ENCODE results near the gene CPHXL. TPM values are rescaled to one million over a fixed set of nuclear protein-coding genes. Genes with fewer than 3 reads are reported as not detected.
A peak's percentile ranks its signal among the peaks of the same experiment; 100 is the strongest.

CPHXL gene
- total RNA-seq = not detected
- polyA plus RNA-seq (ENCODE audit: insufficient read depth in 1 of 8, insufficient read length in 8 of 8, low replicate concordance in 1 of 8) = not detected
- long read RNA-seq, donor 1 = 0 reads
- long read RNA-seq, donor 2 = 0 reads
- long read RNA-seq, donor 3 = 0 reads
- long read RNA-seq, donor 4 = 0 reads
- long read RNA-seq, donor 5 = 0 reads
- long read RNA-seq, donor 6 = 0 reads
- long read RNA-seq, donor 7 = 0 reads
- long read RNA-seq, donor 8 = 0 reads
- long read RNA-seq, donor 9 = 0 reads
- long read RNA-seq, donor 10 = 0 reads
- long read RNA-seq, donor 11 = 0 reads

DNA sequence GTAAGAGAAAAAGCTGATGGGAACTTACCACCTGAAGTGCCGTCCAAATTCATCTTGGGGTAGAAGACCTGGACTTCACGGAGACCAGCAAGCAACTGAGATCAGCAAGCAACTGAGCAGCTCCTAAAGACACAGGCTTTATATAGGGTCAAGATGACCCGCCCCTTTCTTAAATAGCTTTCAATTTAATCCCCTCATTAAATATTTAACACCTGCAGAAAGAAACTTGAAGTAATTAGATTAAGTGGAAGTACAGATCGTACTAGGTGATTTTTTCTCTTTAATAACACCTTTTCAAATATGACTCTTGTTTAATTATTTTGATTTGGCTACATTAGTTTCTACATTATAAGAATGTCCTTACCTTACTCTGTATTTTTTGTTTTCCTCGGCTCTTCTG is at the start of gene CPHXL:
Gene CPHXL (minus strand): TSS at position 101 of the 400 bp plus-strand sequence. CDS start 48 bp downstream, at position 53.
- Histone ChIP-seq H3K36me3 (ENCODE audit: control insufficient read depth, insufficient read depth, low read length) (no peaks in the 10 kb centered on the region), H3K4me1 (ENCODE audit: control insufficient read depth, insufficient read depth, low read length) (no peaks in the 10 kb centered on the region), H3K27me3 (ENCODE audit: control insufficient read depth, insufficient read depth, low read length) (no peaks in the 10 kb centered on the region), H3K4me3 (ENCODE audit: low read length) (no peak within 1 kb of the TSS), H3K27ac (ENCODE audit: low read length) (no peak within 1 kb of the TSS), H3K9me3 (replicated peaks; ENCODE audit: control insufficient read depth, low read depth, low read length) (no peaks in the 10 kb centered on the region)
- WGBS (ENCODE audit: insufficient coverage) = 100% methylated on average over 1 of the region's 5 CpGs
- no peak for DNase-seq

DNA sequence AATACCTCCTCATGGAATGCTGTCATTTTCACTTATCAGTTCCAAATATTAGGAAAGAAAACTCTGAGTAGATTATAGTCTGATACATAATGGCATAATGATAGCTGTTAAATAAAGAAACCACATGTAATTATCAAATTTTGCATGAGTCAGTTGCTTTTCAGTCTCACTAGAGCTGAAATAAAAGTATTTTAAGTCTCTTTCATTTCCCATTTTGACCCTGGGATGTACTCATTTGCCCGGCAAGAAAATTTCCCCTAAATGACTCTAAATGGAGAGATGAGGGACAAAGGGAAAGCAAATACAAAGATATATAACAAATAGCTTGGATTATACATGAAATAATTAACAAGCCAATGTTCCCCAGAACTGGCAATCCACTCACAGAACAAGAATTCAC is 47.9 kb upstream of the CPHXL start:
- WGBS (ENCODE audit: insufficient coverage) = no CpG with 5 or more reads among the region's 1 CpG
- H3K27ac ChIP-seq (ENCODE audit: low read length) = no peak overlapping the region
- H3K36me3 ChIP-seq (ENCODE audit: control insufficient read depth, insufficient read depth, low read length) = no peaks in the 10 kb centered on the region
- no peaks in the 10 kb centered on the region for H3K4me1 ChIP-seq (ENCODE audit: control insufficient read depth, insufficient read depth, low read length)
- DNase-seq = no peak
- no peaks in the 10 kb centered on the region for H3K27me3 ChIP-seq (ENCODE audit: control insufficient read depth, insufficient read depth, low read length)
- H3K9me3 ChIP-seq (replicated peaks; ENCODE audit: control insufficient read depth, low read depth, low read length) = no peaks in the 10 kb centered on the region
- H3K4me3 ChIP-seq (ENCODE audit: low read length) = no peak overlapping the region

DNA sequence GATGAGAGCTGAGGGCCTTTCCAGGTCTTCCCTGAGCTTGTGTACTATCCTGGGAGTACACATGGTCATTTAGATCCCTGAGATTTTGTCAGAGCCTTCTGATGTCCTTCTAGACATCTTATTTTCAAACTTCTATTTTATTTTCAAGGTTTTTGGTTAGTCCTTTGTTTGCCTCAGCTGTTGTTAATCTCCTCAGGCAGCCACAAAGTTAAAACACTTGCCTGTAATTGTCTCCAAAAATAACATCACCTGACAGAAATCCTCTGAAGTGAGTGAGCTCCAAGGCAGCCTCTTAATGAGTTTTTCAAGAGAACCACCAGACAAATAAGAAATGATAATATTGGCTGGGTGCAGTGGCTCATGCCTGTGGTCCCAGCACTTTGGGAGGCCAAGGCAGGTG is 43.8 kb upstream of the CPHXL start:
- Histone ChIP-seq H3K27me3 (ENCODE audit: control insufficient read depth, insufficient read depth, low read length) (no peaks in the 10 kb centered on the region), H3K4me1 (ENCODE audit: control insufficient read depth, insufficient read depth, low read length) (no peaks in the 10 kb centered on the region), H3K9me3 (replicated peaks; ENCODE audit: control insufficient read depth, low read depth, low read length) (no peaks in the 10 kb centered on the region), H3K4me3 (ENCODE audit: low read length) (no peak overlapping the region), H3K36me3 (ENCODE audit: control insufficient read depth, insufficient read depth, low read length) (no peaks in the 10 kb centered on the region), H3K27ac (ENCODE audit: low read length) (no peak overlapping the region)
- no peak for DNase-seq

DNA sequence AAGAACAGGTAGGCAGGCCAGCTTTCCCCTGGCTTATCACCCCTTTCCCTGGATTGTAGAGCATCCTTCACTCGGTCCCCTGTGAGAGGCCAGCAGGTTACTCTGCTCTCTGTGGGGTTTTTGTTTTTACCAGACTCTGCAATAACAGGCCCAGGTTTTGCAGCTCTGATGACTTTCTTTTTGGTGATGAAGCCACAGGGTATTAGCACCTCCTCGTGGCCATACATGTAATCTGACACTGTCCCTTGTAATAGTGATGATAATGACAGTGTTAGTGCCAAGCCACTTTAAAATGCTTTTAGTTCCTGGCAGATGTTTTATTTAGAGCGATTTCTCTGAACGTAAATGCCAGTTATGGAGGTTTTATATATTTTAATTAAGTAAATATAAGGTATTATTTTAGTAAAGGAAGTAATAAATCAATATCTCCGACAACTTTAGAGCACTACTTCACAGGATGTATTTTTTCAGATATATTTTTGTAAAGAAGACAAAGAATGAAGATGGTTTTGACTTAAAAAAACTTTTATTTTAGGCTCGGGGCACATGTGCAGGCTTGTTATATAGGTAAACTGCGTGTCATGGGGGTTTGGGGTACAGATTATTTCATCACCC is 38.0 kb upstream of the CPHXL start:
- Histone ChIP-seq H3K27ac (ENCODE audit: low read length) (no peak overlapping the region), H3K4me1 (ENCODE audit: control insufficient read depth, insufficient read depth, low read length) (no peaks in the 10 kb centered on the region), H3K9me3 (replicated peaks; ENCODE audit: control insufficient read depth, low read depth, low read length) (no peaks in the 10 kb centered on the region), H3K27me3 (ENCODE audit: control insufficient read depth, insufficient read depth, low read length) (no peaks in the 10 kb centered on the region), H3K4me3 (ENCODE audit: low read length) (no peak overlapping the region), H3K36me3 (ENCODE audit: control insufficient read depth, insufficient read depth, low read length) (no peaks in the 10 kb centered on the region)
- 0% methylated on average over 1 of the region's 7 CpGs for WGBS (ENCODE audit: insufficient coverage)
- DNase-seq = peak; percentile 76

DNA sequence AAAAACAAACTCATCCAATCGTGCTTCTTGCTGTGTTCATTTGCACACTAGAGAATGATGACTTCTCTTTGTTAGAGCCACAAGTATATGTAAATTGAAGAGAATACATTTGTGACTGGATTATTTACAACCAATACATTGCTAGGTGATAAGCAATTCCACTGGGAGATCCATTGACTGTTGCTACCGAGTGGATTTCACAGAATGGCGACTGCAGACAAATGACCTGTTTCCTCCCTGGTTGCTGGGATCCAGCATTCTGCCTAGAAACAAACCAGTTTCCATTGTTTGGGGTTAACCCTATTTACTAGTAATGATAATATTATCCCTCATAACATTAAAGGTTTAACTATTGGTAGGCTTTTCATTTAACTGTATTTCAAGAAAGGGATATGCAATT is 36.9 kb upstream of the CPHXL start:
- H3K9me3 ChIP-seq (replicated peaks; ENCODE audit: control insufficient read depth, low read depth, low read length) = no peaks in the 10 kb centered on the region
- H3K36me3 ChIP-seq (ENCODE audit: control insufficient read depth, insufficient read depth, low read length) = no peaks in the 10 kb centered on the region
- H3K4me3 ChIP-seq (ENCODE audit: low read length) = no peak overlapping the region
- no peak overlapping the region for H3K27ac ChIP-seq (ENCODE audit: low read length)
- DNase-seq = no peak
- no CpG with 5 or more reads among the region's 3 CpGs for WGBS (ENCODE audit: insufficient coverage)
- H3K27me3 ChIP-seq (ENCODE audit: control insufficient read depth, insufficient read depth, low read length) = no peaks in the 10 kb centered on the region
- no peaks in the 10 kb centered on the region for H3K4me1 ChIP-seq (ENCODE audit: control insufficient read depth, insufficient read depth, low read length)

DNA sequence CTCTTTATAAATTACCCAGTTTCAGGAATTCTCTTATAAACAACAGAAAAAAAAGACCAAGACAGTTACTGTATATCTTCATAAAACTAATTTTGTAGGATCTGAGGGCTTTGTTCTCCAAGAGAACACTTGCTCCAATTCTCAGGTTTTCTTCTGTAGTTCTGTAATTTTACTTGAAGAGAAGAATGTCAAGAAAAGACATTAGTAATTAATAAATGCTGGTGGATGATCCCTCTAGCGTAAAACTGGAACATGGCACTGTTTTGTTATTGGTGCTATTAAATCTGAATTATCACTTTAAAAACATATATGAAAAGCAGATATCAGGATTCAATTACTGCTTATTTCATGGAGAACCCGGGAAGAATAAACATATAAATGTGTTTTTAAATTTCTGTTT is 36.5 kb upstream of the CPHXL start:
- no peaks in the 10 kb centered on the region for H3K36me3 ChIP-seq (ENCODE audit: control insufficient read depth, insufficient read depth, low read length)
- no CpG with 5 or more reads among the region's 2 CpGs for WGBS (ENCODE audit: insufficient coverage)
- no peaks in the 10 kb centered on the region for H3K4me1 ChIP-seq (ENCODE audit: control insufficient read depth, insufficient read depth, low read length)
- no peaks in the 10 kb centered on the region for H3K27me3 ChIP-seq (ENCODE audit: control insufficient read depth, insufficient read depth, low read length)
- no peak for DNase-seq
- no peak overlapping the region for H3K27ac ChIP-seq (ENCODE audit: low read length)
- H3K9me3 ChIP-seq (replicated peaks; ENCODE audit: control insufficient read depth, low read depth, low read length) = no peaks in the 10 kb centered on the region
- H3K4me3 ChIP-seq (ENCODE audit: low read length) = no peak overlapping the region

DNA sequence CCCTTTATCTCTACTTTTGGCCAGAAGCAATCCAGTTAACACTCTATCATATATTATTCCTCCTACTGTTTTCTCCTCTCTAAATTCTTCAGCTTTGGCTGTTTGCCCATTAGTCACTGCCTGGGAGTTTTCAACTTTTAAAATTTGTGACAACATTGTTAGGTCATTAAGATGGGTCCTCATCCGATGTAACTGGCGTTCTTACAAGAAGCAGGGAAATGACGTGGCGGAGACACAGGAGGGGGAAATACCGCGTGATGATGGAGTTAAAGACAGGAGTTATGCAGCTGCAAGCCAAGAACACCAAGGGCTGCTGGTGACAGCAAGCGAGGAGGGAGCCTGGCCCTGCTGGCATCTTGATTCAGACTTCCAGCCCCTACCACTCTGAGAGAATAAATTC is 34.8 kb upstream of the CPHXL start:
- no peaks in the 10 kb centered on the region for H3K4me1 ChIP-seq (ENCODE audit: control insufficient read depth, insufficient read depth, low read length)
- no peak overlapping the region for H3K27ac ChIP-seq (ENCODE audit: low read length)
- 82% methylated on average over 7 of the region's 7 CpGs for WGBS (ENCODE audit: insufficient coverage)
- DNase-seq = no peak
- H3K36me3 ChIP-seq (ENCODE audit: control insufficient read depth, insufficient read depth, low read length) = no peaks in the 10 kb centered on the region
- no peaks in the 10 kb centered on the region for H3K9me3 ChIP-seq (replicated peaks; ENCODE audit: control insufficient read depth, low read depth, low read length)
- H3K4me3 ChIP-seq (ENCODE audit: low read length) = no peak overlapping the region
- H3K27me3 ChIP-seq (ENCODE audit: control insufficient read depth, insufficient read depth, low read length) = no peaks in the 10 kb centered on the region

DNA sequence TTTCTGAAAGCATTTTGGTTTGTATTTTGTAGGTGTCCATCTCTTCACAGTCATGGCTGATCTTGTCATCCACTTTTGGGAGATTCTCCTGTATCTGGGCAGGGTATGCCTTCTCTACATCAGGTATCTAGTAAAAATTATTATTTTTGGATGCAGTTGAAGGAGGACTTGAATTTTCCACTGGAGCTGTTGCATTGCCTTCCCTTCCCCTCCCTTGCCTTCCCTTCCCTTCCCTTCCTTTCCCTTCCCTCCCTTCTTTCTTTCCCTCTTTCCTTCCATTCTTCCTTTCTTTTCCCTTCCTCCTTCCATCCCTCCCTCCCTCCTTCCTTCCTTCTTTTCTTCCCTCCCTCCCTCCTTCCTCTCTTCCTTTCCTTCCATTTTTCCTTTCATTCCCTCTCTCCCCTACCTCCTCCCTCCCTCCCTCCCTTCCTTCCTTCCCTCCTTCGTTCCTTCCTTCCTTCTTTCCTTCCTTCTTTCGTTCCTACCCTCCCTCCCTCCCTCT is 33.8 kb upstream of the CPHXL start:
- Histone ChIP-seq H3K4me1 (ENCODE audit: control insufficient read depth, insufficient read depth, low read length) (no peaks in the 10 kb centered on the region), H3K27me3 (ENCODE audit: control insufficient read depth, insufficient read depth, low read length) (no peaks in the 10 kb centered on the region), H3K9me3 (replicated peaks; ENCODE audit: control insufficient read depth, low read depth, low read length) (no peaks in the 10 kb centered on the region), H3K27ac (ENCODE audit: low read length) (no peak overlapping the region), H3K4me3 (ENCODE audit: low read length) (no peak overlapping the region), H3K36me3 (ENCODE audit: control insufficient read depth, insufficient read depth, low read length) (no peaks in the 10 kb centered on the region)
- WGBS (ENCODE audit: insufficient coverage) = 17% methylated on average over 2 of the region's 2 CpGs
- no peak for DNase-seq

DNA sequence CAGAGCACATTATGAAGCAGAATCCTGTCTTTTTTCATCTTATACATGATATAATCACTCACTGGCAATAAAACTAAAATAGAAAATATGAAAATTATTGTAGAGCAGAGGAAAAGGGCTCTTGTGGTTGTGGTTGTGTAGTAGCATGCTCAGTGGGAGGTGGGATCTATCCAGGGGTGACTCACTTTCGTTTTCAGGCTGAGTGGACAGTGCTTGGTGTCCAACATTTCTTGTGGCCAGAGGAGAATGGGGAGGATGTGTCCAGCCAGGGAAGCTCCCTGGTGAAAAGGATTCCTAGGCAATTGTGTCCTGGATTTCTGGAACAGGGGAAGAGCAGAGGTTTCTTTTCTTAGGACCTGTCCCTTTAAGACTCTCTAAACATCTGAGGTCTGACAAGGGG is 31.9 kb upstream of the CPHXL start:
- WGBS (ENCODE audit: insufficient coverage) = 33% methylated on average over 1 of the region's 1 CpG
- H3K9me3 ChIP-seq (replicated peaks; ENCODE audit: control insufficient read depth, low read depth, low read length) = no peaks in the 10 kb centered on the region
- H3K27ac ChIP-seq (ENCODE audit: low read length) = no peak overlapping the region
- no peak overlapping the region for H3K4me3 ChIP-seq (ENCODE audit: low read length)
- no peaks in the 10 kb centered on the region for H3K4me1 ChIP-seq (ENCODE audit: control insufficient read depth, insufficient read depth, low read length)
- DNase-seq = no peak
- no peaks in the 10 kb centered on the region for H3K27me3 ChIP-seq (ENCODE audit: control insufficient read depth, insufficient read depth, low read length)
- no peaks in the 10 kb centered on the region for H3K36me3 ChIP-seq (ENCODE audit: control insufficient read depth, insufficient read depth, low read length)

DNA sequence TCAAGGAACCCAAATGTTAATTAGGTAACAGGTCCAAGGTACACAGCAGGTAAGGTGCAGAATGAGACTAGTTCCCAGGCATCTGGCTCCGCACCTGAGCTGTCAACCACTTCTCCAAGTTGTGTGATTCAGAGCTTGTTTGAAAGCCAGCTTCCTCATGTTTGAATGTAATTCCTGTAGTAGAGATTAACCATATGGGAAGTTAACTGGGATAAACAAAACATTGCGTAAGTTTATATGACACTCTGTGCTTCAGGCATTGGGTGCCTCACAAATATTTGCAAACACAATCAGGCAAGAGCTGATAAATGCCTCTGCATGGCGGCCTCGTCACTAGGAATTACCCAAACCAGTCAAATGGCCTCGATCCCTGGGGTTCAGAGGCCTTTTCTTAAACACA is 27.9 kb upstream of the CPHXL start:
- H3K27ac ChIP-seq (ENCODE audit: low read length) = no peak overlapping the region
- WGBS (ENCODE audit: insufficient coverage) = 86% methylated on average over 5 of the region's 5 CpGs
- no peaks in the 10 kb centered on the region for H3K36me3 ChIP-seq (ENCODE audit: control insufficient read depth, insufficient read depth, low read length)
- H3K4me1 ChIP-seq (ENCODE audit: control insufficient read depth, insufficient read depth, low read length) = no peaks in the 10 kb centered on the region
- H3K27me3 ChIP-seq (ENCODE audit: control insufficient read depth, insufficient read depth, low read length) = no peaks in the 10 kb centered on the region
- no peak overlapping the region for H3K4me3 ChIP-seq (ENCODE audit: low read length)
- no peak for DNase-seq
- H3K9me3 ChIP-seq (replicated peaks; ENCODE audit: control insufficient read depth, low read depth, low read length) = no peaks in the 10 kb centered on the region

Measured in muscle of leg (tissue), 16 donors.